RPMI7951 (cell line): Measurements from ENCODE around the gene ZNRD2. TPM values are rescaled to one million over a fixed set of nuclear protein-coding genes. Genes with fewer than 3 reads are reported as not detected.
"Not testable (repeated sequence)": the region's sequence is repeated elsewhere in the genome, so short reads cannot be mapped to it uniquely, and the experiment has no call there.

Experiments used
- DNase-seq: peaks from one replicate; pipeline ENCODE4 v3.0.0-alpha.2; 2012; ENCODE audit warnings: low read depth
- total RNA-seq: library from RNA; depleted of rRNA; stranded (reverse); fragments of >200 nt; shearing (Covaris generic); gene quantifications from 2 replicates; pipeline ENCODE4 v1.2.3, GENCODE V29; 2014; rRNA removed

ZNRD2 gene, protein sequence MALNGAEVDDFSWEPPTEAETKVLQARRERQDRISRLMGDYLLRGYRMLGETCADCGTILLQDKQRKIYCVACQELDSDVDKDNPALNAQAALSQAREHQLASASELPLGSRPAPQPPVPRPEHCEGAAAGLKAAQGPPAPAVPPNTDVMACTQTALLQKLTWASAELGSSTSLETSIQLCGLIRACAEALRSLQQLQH
- 87.7 and 98.0 TPM in 2 replicates for total RNA-seq

- peak; percentile 98 for DNase-seq
Measured at GRCh38 chr11:65569973-65570918, at the start of gene ZNRD2. ZNRD2 (plus strand) TSS chr11:65570477; CDS start chr11:65570492, 15 bp downstream.

GRCh38 chr11:65521777-65522521 is 48.3 kb upstream of the ZNRD2 start:
- not testable (repeated sequence) for DNase-seq

GRCh38 chr11:65522718-65523630 is 47.3 kb upstream of the ZNRD2 start:
- DNase-seq = not testable (repeated sequence)

DNA sequence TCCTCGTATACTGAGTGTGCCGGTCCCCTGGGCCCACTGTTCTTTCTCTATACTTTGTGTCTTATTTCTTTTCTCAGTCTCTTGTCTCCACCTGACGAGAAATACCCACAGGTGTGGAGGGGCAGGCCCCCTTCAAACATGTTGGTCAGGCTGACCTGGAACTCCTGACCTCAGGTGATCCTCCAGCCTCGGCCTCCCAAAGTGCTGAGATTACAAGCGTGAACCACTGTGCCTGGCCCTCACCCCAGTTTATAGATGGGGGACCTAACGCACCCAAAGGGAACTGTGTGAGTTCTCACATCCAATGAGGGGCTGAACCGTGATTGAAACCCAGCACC is 46.7 kb upstream of the ZNRD2 start:
- not testable (repeated sequence) for DNase-seq

DNA sequence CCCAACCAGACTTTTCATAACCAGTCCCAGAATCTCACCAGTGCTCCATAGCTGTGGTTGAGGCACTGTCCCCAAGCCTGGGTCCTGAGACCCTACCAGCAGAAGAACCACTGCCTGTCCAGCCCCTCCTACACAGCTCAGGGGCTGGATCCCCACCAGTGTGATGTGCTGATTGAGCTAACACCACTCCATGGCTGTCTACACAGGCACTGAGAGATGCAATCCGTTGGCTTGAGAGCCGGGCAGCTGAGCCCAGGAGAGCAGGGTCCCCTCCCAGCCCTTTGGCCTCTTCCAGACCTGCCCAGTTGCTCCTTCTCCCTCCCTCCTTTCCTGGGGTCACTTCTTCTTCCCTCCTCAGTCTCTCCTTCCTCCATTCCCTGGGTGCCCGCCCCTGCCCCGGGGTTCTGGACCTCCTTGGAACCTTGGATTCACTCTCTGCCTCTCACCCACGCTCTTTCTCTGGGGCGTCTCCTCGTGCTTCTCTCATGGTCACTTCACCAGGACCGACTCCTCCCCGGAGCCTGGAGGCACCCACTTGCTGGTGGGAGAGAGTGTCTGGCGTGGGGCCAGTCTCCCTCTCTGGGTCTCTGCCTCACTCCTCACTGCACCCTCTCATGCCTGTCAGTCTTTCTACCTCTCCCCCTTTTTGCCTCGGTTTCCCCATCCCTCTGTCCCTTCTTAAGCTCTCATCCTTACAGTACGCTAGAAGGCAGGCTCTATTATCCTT is 46.1 kb upstream of the ZNRD2 start:
- no peak for DNase-seq

GRCh38 chr11:65524741-65525545 is 45.3 kb upstream of the ZNRD2 start, which contains the start of gene SCYL1:
SCYL1 (plus strand) TSS chr11:65525083; CDS start chr11:65525154, 71 bp downstream.
- DNase-seq = peak; percentile 74

GRCh38 chr11:65525546-65526480 is 44.5 kb upstream of the ZNRD2 start:
- no peak for DNase-seq

- DNase-seq = no peak
Measured at GRCh38 chr11:65526744-65527143, 43.5 kb upstream of the ZNRD2 start.

DNA sequence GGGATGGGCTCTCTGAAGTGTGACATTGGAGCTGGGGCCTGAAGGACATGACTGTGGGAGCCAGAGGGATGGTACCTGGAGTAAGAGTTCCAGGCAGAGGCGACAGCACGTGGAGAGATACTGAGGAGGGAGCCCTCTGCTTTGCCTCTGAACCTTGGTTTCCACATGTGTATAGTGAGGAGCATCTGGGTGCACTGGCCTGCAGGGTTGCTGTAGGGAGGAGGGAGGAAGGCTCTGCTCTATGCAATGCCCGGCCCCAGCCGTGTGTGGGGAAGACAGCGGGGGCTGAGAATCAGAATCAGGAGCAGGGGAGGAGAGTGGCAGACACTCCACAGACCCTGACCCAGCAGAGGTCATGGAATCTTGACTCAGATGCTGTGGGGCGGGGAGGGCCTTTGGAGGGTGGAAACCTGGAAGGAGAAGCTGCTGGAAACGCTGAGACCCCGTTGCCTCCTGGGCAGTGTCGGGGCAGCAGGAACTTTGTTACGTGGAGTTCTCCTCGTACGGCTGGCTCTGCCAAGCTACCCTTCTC is 41.4 kb upstream of the ZNRD2 start:
- DNase-seq = no peak

DNA sequence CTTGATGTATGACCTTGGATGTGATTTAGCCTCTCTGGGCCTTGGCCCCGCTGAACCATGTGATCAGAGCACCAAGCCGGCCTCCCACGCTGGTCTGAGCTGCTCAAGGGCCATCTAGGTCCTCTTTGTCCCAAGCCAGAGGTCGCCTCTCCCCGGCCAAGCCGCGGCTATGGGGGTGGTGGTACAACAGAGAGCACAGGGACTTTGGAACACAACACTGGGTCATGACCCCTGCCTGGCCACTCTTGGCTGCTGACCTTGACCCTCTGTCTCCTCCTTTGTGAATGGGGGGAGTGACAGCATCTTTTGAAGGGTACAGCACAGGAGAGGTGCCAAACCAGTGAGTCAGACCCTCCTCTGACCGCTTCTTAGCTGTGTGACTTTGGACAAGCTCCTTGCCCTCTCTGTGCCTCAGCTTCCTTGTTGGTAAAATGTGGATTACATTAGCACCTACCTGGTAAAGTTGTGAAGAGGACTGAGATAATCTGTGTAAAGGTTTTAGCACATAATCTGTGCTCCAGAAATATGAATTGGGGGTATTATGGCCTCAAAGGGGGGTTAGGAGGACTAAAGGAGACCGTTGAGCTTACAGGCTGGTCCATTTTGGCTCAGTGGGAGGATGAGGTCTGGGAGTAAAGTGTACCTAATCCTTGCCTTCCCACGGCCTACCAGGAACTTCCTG is 40.7 kb upstream of the ZNRD2 start:
- no peak for DNase-seq

DNA sequence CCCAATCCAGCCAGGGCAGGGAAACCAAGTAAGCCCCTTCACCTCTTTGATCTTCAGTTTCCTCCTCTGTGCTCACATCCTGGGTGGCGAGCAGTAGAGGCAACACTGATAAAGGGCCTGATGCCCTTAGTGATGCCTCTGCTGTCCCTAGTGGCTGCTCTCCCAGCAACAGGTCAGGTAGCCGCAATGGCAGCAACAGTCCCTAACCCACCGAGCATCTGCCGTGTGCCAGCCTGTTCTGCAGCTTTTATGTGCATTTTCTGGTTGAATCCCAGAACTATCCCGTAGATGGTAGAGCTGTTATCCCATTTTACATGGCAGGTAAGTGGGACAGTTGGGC is 40.1 kb upstream of the ZNRD2 start:
- DNase-seq = no peak

DNA sequence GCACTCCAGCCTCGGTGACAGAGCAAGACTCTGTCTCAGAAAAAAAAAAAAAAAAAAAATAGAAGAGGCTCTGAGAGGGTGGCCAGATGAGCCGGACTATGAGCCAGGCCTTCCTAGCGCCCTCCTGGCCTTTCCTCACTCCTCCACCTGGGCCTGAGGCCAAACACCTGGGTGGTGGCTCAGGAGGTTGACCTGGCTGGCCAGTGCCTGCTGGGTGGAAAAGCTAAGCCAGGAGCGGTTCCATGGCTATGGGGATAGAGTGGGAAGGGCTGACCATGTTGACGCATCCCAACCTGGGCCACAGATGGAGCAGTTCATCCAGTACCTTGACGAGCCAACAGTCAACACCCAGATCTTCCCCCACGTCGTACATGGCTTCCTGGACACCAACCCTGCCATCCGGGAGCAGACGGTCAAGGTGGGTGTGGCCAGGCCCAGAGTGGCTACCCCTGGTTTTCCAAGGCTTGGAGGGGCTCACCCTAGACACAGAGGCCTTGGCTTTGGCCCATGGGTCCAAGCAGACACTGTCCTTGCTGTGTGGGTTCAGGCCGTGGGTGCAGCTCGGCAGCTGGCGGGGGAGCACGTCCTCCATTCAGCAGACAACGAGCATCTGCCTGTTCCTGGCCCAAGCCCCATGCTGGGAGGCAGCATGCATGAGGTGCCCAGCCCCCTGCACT is 37.8 kb upstream of the ZNRD2 start:
- no peak for DNase-seq

DNA sequence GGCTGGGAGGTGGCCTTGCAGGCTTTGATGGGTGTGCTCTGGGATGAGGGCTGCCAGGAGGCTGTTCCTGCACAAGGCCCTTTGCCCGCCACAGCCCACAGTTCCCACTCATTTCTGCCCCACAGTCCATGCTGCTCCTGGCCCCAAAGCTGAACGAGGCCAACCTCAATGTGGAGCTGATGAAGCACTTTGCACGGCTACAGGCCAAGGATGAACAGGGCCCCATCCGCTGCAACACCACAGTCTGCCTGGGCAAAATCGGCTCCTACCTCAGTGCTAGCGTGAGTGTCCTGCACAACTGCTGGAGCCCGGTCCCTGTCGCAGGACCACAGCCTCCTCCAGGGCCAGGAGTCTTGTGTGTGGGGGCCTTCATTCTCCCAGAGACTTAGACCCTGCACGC is 35.2 kb upstream of the ZNRD2 start:
- DNase-seq = no peak

DNA sequence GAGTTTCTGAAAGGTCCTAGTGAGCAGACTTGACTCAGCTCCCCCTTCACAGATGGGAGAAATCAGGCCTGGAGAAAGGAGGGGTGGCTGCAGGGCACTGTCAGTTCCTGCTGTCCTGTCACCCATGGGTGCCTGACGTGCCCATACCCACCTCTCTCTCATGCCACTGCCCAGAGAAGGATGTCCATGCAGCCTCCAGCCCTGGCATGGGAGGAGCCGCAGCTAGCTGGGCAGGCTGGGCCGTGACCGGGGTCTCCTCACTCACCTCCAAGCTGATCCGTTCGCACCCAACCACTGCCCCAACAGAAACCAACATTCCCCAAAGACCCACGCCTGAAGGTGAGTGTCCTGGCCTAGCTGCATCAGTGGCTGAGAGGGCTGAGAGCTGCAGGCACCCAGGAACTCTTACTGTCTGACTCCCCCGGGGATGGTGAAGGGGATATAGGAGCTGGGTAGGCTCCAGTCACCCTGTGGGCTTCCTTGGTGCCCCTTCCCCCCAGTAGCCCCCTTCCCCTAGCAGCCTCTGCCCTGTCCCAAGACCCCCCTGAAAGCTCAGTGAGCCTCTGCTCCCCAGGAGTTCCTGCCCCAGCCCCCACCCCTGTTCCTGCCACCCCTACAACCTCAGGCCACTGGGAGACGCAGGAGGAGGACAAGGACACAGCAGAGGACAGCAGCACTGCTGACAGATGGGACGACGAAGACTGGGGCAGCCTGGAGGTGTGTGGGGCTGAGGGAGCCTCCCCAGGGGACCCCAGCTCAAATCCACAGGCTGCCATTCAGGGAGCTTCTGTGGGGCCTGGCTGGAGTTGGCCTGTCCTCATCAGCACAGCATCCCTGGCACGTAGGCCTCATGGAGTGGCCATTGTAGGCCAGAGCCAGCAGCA is 33.6 kb upstream of the ZNRD2 start:
- no peak for DNase-seq

- no peak for DNase-seq
Measured at GRCh38 chr11:65537296-65537597, 33.0 kb upstream of the ZNRD2 start.

DNA sequence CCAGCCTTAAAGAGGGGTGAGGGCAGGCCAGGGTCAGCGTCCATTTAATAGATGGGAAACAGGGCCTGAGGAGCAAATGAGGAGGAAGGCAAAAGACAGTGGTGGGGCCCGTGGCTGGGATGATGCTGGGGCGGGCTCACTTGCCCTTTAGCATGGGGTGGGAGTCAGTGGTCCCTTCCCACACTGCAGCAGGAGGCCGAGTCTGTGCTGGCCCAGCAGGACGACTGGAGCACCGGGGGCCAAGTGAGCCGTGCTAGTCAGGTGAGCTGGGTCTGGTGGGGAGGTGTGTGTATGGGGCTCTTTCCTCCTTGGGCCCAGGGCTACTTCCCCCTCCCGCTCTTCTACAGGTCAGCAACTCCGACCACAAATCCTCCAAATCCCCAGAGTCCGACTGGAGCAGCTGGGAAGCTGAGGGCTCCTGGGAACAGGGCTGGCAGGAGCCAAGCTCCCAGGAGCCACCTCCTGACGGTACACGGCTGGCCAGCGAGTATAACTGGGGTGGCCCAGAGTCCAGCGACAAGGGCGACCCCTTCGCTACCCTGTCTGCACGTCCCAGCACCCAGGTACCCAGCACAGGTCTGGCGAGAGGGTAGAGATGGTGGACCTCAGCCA is 32.6 kb upstream of the ZNRD2 start:
- no peak for DNase-seq
